HG02623 (cell line): ENCODE data around the gene HMG20B.
"Not testable (repeated sequence)": the region's sequence is repeated elsewhere in the genome, so short reads cannot be mapped to it uniquely, and the experiment has no call there.

Source experiments
- ATAC-seq: cut with Tn5 transposase; IDR thresholded peaks from one replicate; pipeline ENCODE4 v1.9.1; 2021; ENCODE audit warnings: moderate library complexity; ENCODE audit not compliant: unreplicated experiment

The HMG20B gene

GRCh38 chr19:3572855-3573161 lies at the start of gene HMG20B:
TSS of gene HMG20B (plus strand) at chr19:3572944. CDS start at chr19:3573310, 366 bp downstream.
- ATAC-seq: no peak

GRCh38 chr19:3523361-3524077 lies 49.2 kb upstream of the HMG20B start:
- ATAC-seq: no peak

GRCh38 chr19:3524078-3524842 lies 48.5 kb upstream of the HMG20B start:
- no peak for ATAC-seq

DNA sequence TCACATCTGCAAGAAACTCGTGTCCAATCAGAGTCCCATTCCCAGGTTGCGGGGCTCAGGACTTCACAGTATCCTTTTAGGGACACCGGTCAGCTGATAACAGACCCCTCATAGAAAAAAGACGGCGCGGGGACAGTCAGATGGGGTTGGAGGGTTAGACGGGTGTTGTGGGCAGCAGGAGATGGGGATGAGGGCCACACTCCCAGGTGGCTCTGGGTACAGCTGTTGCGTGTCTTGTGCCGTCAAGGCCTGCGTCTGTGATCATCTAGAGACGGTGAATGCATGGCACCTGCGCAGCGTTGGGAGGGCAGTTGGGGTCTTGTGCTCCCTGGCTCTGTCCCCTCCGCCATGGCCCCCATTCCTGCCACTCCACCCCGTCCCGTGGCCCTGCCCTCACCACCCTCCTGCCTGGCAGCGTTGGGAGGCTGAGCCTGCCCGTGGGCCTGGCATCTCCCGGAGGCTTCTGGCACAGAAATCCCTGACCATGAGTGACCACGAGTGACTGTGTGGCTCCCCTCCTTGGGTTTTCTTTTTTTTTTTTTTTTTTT lies 47.8 kb upstream of the HMG20B start:
- no peak for ATAC-seq

DNA sequence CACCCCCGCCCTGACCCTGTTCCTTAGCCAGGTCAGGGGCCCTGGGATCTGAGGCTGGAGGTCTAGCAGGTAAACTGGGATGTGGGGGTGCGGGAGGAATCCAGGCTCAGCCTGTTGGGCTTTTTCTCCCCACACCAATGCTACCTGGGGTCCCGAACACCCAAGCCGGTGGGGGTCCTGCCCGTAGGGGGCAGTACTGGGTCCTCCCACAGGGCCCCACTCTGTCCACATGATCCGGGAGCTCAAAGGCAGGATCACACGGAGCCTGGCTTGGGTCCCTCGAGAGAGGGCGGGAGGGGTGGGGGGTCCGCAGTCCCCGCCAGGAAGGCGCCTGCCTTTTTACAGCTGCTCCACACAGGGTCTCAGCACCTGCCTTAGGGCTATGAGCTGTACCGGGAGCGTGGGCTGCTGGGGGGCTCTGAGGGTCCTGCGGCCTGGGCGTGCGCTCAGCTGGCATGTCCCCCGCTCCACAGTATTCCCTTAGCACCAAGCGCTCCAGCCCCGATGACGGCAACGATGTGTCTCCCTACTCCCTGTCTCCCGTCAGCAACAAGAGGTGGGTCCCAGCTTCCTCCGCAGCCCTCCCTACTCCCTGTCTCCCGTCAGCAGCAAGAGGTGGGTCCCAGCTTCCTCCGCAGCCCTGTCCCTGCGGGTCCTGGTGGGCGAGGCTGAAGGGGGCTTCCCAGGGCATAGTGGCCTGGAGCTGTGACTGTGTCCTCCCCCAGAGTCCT lies 46.1 kb upstream of the HMG20B start:
- ATAC-seq: no peak

DNA sequence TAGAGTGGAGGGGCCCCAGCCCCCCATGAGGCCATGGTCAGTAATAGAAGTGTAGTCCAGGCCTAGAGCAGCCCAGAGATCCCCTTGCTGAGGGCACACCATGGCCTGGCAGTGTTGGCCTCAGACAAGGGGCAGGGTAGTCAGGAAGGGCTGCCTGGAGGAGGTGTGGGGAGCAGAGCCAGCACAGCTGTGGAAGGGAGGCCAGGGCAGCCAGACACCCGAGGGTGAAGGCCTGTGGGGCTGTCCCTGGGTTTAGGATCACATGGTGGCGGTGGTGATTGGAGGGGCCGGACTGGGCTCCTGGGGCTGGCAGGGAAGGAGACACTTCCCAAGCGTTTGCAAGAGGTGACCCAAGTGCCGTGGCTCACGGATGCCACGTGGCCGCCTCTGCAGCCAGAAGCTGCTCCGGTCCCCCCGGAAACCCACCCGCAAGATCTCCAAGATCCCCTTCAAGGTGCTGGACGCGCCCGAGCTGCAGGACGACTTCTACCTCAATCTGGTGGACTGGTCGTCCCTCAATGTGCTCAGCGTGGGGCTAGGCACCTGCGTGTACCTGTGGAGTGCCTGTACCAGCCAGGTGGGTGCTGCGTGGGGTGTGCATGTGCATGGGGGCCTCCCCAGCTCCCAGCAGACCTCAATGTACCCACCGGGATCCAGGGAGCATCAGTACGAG lies 45.4 kb upstream of the HMG20B start:
- ATAC-seq: no peak

GRCh38 chr19:3528080-3528479 lies 44.7 kb upstream of the HMG20B start:
- ATAC-seq: no peak

- no peak for ATAC-seq
These were observed 44.1 kb upstream of the HMG20B start for GRCh38 chr19:3528539-3529211.

- not testable (repeated sequence) for ATAC-seq
These were observed 43.4 kb upstream of the HMG20B start for GRCh38 chr19:3529299-3529698.

DNA sequence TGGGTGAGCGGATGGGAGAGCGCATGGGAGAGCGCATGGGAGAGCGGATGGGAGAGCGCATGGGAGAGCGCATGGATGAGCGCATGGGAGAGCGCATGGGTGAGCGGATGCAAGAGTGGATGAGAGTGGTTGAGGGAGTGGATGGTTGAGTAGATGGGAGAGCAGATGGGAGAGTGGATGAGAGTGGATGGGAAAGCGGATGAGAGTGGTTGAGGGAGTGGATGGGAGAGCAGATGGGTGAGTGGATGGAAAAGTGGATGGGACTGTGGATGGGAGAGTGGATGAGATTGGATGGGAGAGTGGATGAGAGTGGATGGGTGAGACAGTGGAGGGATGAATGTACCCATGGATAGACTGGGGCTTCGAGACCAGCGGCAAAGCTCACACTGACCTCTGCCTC lies 42.4 kb upstream of the HMG20B start:
- ATAC-seq: no peak

DNA sequence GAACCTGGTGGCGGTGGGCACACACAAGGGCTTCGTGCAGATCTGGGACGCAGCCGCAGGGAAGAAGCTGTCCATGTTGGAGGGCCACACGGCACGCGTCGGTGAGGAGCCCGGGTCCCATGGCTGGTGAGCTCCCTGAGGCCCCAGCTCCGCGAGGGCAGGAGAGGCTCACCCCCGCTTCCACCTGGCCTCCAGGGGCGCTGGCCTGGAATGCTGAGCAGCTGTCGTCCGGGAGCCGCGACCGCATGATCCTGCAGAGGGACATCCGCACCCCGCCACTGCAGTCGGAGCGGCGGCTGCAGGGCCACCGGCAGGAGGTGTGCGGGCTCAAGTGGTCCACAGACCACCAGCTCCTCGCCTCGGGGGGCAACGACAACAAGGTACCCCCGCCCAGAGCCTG lies 41.0 kb upstream of the HMG20B start:
- no peak for ATAC-seq

- no peak for ATAC-seq
These were observed 40.5 kb upstream of the HMG20B start for GRCh38 chr19:3532154-3532786.

DNA sequence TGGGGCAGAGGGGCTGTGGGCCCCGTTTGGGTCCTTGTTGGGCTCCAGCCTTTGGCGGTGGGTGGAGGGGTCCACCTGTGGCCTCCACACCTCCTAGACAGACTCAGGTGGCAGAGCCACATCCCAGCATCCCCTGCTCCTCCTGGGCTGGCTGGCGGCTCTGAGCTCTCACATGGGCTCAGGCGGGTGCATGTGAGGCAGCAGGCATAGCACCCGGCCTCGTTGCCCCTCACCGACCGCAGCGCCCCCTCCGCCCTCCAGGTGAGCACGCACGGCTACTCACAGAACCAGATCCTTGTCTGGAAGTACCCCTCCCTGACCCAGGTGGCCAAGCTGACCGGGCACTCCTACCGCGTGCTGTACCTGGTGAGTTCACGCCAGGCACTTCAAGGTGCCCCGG lies 39.7 kb upstream of the HMG20B start:
- ATAC-seq: no peak

DNA sequence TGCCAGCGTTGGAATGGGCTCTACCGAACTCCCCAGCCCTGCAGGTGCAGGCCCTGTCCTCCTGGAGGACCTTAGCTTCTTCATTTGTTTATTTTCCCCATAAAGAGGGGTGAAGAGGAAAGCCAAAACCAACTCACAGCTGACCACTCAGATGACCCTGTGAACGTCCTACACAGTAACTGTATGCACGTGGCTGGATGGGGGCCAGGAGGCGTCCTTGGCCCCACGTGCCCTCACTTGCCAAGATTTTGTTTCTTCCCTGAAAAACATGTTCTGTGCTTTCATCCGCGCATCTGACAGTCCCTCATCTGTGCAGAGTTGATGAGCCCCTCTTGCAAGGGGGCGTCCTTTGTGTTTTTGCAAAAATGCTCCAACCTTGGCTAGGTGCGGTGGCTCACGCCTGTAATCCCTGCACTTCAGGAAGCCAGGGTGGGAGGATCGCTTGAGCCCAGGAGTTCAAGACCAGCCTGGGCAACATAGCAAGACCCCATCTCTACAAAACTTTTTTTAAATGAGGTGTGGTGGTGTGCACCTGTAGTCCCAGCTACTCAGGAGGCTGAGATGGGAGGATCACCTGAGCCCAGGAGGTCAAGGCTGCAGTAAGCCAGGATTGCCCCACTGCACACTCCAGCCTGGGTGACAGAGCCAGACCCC lies 39.1 kb upstream of the HMG20B start:
- ATAC-seq: no peak

- no peak for ATAC-seq
These were observed 38.1 kb upstream of the HMG20B start for GRCh38 chr19:3534375-3535234.

DNA sequence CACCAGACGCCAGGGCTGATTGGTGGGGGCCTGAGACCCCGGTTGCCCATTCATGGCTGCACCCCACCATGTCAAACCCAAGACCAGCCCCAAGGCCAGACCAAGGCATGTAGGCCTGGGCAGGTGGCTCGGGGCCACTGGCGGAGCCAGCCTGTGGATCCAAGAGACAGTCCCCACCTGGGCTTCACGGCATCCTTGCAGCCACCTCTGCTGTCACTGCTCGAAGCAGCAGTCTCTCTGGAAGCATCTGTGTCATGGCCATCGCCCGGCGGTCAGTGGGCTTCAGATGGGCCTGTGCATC lies 37.6 kb upstream of the HMG20B start:
- no peak for ATAC-seq

DNA sequence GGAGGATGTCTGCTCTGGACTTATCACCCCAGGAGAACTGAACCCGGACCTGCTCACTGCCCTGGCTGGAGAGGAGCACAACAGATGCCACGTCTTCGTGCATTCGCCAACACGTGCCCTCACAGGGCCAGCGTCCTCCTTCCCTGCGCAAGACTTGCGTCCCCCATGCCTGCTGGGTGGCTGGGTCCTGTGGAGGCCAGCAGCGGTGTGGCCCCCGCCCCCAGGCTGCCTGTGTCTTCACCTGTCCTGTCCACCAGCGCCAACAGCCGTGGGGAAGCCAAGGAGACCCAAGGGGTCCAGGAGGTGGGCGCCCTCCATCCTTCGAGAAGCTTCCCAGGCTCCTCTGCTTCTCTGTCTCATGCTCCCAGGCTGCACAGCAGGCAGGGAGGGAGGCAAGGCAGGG lies 37.2 kb upstream of the HMG20B start:
- no peak for ATAC-seq

DNA sequence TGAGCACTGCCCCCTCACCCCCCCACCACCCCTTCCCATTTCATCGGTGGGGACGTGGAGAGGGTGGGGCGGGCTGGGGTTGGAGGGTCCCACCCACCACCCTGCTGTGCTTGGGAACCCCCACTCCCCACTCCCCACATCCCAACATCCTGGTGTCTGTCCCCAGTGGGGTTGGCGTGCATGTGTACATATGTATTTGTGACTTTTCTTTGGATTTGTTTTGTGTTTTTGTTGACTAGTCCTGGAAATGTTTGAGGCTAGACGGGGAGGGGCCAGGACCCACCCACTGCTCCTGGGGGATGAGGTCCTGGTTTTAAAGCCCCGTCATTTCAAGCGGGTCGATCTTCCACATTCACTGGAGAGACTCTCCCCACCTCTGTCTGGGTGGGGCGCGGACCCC lies 36.8 kb upstream of the HMG20B start:
- ATAC-seq: no peak
